Spleen (tissue), 7 donors: ENCODE measurements around the gene MED23.

ENCODE experiments used
- CTCF ChIP-seq, 11 experiments: fragments of 200-600 bp in 7 of 11; fragments of 450-650 bp in 4 of 11; sonication (generic) in 4 of 11; IDR thresholded peaks in 8 of 11; conservative IDR thresholded peaks in 3 of 11; 1 replicate in 7 of 11; 2 replicates in 4 of 11; pipeline versions ENCODE4 v1.4.0 to v1.8.0; 2016 to 2021; ENCODE audit warnings: antibody characterized with exemption in 11 of 11, inconsistent platforms in 4 of 11, mild to moderate bottlenecking in 1 of 11
- POLR2AphosphoS5 ChIP-seq, 3 donors: sonication (generic); formaldehyde crosslinking; IDR thresholded peaks; one replicate each; pipeline ENCODE4 v1.5.1; 2017; ENCODE audit warnings: antibody characterized with exemption in 3 of 3
- donor health status: DM: no; HTN: no; CAD: no; lungs with moderate emphysema.
- donor health status: DM: no; HTN: no; CAD: no.
- donor health status: DM: no; HTN: no; CAD: no.

DNA sequence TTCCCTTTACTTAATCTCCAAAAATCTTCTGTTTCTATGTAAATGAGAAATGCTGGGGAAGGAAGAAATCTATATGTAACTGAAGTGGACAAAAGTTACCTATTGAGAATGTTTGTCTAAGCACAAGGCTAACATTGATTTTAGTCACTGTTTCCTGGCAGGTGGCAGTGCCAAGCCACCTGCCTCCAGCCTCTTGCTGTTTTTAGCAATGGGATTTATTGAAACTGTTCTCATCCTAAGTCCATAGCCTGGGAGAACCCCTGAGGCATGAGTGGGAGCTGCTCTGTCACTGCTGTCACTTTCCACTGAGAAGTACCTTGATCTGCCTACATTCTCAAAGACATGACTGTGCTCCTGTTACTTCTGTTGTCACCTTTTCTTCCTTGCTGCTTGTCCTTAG, 23.7 kb upstream of the MED23 start:
- no peak for TF ChIP-seq CTCF (IDR thresholded peaks at IDR 0.05 in 8 of 11, conservative IDR thresholded peaks at IDR 0.05 in 3 of 11)
- TF ChIP-seq POLR2AphosphoS5 (IDR thresholded peaks at IDR 0.05) = no peak
